ENCODE results near the gene ZMIZ1.
"Not testable (repeated sequence)": the region's sequence is repeated elsewhere in the genome, so short reads cannot be mapped to it uniquely, and the experiment has no call there.

- TF ChIP-seq, protein P1, sequence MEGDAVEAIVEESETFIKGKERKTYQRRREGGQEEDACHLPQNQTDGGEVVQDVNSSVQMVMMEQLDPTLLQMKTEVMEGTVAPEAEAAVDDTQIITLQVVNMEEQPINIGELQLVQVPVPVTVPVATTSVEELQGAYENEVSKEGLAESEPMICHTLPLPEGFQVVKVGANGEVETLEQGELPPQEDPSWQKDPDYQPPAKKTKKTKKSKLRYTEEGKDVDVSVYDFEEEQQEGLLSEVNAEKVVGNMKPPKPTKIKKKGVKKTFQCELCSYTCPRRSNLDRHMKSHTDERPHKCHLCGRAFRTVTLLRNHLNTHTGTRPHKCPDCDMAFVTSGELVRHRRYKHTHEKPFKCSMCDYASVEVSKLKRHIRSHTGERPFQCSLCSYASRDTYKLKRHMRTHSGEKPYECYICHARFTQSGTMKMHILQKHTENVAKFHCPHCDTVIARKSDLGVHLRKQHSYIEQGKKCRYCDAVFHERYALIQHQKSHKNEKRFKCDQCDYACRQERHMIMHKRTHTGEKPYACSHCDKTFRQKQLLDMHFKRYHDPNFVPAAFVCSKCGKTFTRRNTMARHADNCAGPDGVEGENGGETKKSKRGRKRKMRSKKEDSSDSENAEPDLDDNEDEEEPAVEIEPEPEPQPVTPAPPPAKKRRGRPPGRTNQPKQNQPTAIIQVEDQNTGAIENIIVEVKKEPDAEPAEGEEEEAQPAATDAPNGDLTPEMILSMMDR (IDR thresholded peaks at IDR 0.05), result not testable (repeated sequence)
- TF ChIP-seq, protein P2, sequence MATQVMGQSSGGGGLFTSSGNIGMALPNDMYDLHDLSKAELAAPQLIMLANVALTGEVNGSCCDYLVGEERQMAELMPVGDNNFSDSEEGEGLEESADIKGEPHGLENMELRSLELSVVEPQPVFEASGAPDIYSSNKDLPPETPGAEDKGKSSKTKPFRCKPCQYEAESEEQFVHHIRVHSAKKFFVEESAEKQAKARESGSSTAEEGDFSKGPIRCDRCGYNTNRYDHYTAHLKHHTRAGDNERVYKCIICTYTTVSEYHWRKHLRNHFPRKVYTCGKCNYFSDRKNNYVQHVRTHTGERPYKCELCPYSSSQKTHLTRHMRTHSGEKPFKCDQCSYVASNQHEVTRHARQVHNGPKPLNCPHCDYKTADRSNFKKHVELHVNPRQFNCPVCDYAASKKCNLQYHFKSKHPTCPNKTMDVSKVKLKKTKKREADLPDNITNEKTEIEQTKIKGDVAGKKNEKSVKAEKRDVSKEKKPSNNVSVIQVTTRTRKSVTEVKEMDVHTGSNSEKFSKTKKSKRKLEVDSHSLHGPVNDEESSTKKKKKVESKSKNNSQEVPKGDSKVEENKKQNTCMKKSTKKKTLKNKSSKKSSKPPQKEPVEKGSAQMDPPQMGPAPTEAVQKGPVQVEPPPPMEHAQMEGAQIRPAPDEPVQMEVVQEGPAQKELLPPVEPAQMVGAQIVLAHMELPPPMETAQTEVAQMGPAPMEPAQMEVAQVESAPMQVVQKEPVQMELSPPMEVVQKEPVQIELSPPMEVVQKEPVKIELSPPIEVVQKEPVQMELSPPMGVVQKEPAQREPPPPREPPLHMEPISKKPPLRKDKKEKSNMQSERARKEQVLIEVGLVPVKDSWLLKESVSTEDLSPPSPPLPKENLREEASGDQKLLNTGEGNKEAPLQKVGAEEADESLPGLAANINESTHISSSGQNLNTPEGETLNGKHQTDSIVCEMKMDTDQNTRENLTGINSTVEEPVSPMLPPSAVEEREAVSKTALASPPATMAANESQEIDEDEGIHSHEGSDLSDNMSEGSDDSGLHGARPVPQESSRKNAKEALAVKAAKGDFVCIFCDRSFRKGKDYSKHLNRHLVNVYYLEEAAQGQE (IDR thresholded peaks at IDR 0.05; ENCODE audit: insufficient read depth in 1 of 2, low read depth in 2 of 2, low read length in 1 of 2), result not testable (repeated sequence)
- not testable (repeated sequence) for TF ChIP-seq POLR2AphosphoS5 (IDR thresholded peaks at IDR 0.05; ENCODE audit: low read depth, low read length); SIN3A (IDR thresholded peaks at IDR 0.05; ENCODE audit: borderline replicate concordance, insufficient read depth, low read depth, low read length)
Observed at GRCh38 chr10:79036416-79036815, 32.4 kb upstream of the ZMIZ1 start.
